ENCODE results near the gene RNF144B. TPM values are rescaled to one million over a fixed set of nuclear protein-coding genes. Genes with fewer than 3 reads are reported as not detected.

The RNF144B gene
- total RNA-seq, 2 donors from 2014 or later = 1.4 to 1.5 TPM

DNA sequence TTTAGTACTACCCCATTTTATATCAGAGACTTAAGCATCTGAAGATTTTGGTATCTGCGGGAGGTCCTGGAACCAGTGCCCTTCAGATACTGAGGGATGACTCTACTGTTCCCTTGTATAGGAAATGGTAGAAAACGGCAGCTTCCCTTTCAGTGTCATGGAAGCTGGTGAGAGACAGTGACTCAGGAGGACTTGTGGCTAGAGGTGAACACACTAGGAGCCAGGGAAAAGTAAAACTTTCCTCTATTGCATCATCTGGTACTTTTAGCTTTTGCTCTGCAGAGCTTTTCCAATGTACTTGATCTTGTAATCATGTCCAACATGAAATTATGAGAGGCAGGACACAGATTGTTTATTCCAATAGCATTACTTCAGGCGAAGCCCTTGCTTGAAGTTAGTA is 45.0 kb downstream of the RNF144B start:
- Mint-ChIP-seq H3K27ac (no peak overlapping the region), H3K9me3 (no peaks in the 10 kb centered on the region), H3K4me3 (no peak overlapping the region), H3K27me3 (ENCODE audit: insufficient read depth) (no peaks in the 10 kb centered on the region), H3K4me1 (peaks cover 6% of the 10 kb centered on the region), H3K36me3 (ENCODE audit: low read depth) (no peaks in the 10 kb centered on the region)
- H3K27ac ChIP-seq (ENCODE audit: low read depth, low read length) = no peak overlapping the region
- 50 to 64% methylated on average over 2 to 3 of the region's 3 CpGs for WGBS, 2 experiments (ENCODE audit: insufficient coverage in 1 of 2, insufficient read length in 1 of 2)
- TF ChIP-seq, protein P1, sequence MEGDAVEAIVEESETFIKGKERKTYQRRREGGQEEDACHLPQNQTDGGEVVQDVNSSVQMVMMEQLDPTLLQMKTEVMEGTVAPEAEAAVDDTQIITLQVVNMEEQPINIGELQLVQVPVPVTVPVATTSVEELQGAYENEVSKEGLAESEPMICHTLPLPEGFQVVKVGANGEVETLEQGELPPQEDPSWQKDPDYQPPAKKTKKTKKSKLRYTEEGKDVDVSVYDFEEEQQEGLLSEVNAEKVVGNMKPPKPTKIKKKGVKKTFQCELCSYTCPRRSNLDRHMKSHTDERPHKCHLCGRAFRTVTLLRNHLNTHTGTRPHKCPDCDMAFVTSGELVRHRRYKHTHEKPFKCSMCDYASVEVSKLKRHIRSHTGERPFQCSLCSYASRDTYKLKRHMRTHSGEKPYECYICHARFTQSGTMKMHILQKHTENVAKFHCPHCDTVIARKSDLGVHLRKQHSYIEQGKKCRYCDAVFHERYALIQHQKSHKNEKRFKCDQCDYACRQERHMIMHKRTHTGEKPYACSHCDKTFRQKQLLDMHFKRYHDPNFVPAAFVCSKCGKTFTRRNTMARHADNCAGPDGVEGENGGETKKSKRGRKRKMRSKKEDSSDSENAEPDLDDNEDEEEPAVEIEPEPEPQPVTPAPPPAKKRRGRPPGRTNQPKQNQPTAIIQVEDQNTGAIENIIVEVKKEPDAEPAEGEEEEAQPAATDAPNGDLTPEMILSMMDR (conservative IDR thresholded peaks at IDR 0.05) = no peak
- H3K36me3 ChIP-seq (ENCODE audit: control insufficient read depth, insufficient read depth, low read length) = no peaks in the 10 kb centered on the region
- no peak for DNase-seq
- no peaks in the 10 kb centered on the region for H3K4me1 ChIP-seq (ENCODE audit: control insufficient read depth, insufficient read depth, low read length)
- no peaks in the 10 kb centered on the region for H3K27me3 ChIP-seq (ENCODE audit: control insufficient read depth, insufficient read depth, low read length, poor library complexity, severe bottlenecking)
- no peak overlapping the region for H3K9ac ChIP-seq (ENCODE audit: extremely low read depth, low read length, poor library complexity, severe bottlenecking)
- H3K4me3 ChIP-seq (ENCODE audit: low read length) = no peak overlapping the region
- H3K9me3 ChIP-seq (ENCODE audit: control insufficient read depth, low read length) = no peaks in the 10 kb centered on the region

DNA sequence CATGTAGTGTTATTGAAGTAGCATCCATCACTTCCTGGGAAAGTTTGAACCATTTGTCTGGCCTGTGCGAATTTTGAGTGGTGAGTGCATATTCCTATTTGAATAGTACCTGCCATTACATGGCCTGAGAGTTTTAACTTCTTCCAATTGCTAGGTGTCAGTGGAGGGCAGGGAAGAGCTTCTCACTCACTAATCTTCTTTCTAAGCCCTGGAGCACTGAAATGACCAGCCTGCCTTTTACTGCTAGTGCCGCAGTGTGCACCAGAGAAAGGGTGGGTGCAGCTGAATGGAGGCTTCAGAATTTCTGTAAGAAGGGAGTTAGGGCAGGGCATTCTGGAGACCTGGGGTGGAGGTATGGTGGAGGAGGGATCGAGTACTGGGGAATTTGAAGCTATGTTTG is 45.5 kb downstream of the RNF144B start:
- Histone ChIP-seq H3K36me3 (ENCODE audit: control insufficient read depth, insufficient read depth, low read length) (no peaks in the 10 kb centered on the region), H3K4me1 (ENCODE audit: control insufficient read depth, insufficient read depth, low read length) (no peaks in the 10 kb centered on the region), H3K9ac (ENCODE audit: extremely low read depth, low read length, poor library complexity, severe bottlenecking) (no peak overlapping the region), H3K4me3 (ENCODE audit: low read length) (no peak overlapping the region), H3K27ac (ENCODE audit: low read depth, low read length) (no peak overlapping the region), H3K27me3 (ENCODE audit: control insufficient read depth, insufficient read depth, low read length, poor library complexity, severe bottlenecking) (no peaks in the 10 kb centered on the region), H3K9me3 (ENCODE audit: control insufficient read depth, low read length) (no peaks in the 10 kb centered on the region)
- Mint-ChIP-seq H3K36me3 (ENCODE audit: low read depth) (no peaks in the 10 kb centered on the region), H3K27ac (no peak overlapping the region), H3K27me3 (ENCODE audit: insufficient read depth) (no peaks in the 10 kb centered on the region), H3K4me3 (no peak overlapping the region), H3K9me3 (no peaks in the 10 kb centered on the region), H3K4me1 (peaks cover 6% of the 10 kb centered on the region)
- WGBS, 2 experiments (ENCODE audit: insufficient coverage in 1 of 2, insufficient read length in 1 of 2) = 91% methylated on average over 3 of the region's 3 CpGs; no CpG with 5 or more reads in 1 of the 2 experiments
- TF ChIP-seq, protein P1 (conservative IDR thresholded peaks at IDR 0.05) = peak; percentile 13
- DNase-seq = no peak

DNA sequence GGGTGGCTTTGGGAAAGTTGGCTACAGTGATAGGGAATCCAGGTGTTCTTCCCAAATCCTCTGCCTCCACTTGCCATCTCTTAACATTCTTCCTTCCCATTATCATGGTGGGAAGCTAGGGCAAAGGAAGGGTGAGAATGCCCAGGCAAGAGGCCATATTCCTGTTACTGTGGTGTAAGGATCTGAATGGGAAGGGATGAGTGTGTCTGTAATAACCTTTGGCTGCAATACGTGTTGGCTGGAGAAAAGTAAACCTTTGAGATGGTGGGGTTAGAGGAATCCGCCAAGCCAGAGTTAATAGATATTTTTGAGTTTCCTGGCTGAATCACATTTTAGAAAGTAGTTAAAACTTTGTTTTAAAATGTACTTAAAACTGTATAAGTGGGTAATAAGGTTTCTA is 45.9 kb downstream of the RNF144B start:
- Mint-ChIP-seq H3K27ac (no peak overlapping the region), H3K36me3 (ENCODE audit: low read depth) (no peaks in the 10 kb centered on the region), H3K4me1 (peaks cover 6% of the 10 kb centered on the region), H3K4me3 (no peak overlapping the region), H3K9me3 (no peaks in the 10 kb centered on the region), H3K27me3 (ENCODE audit: insufficient read depth) (no peaks in the 10 kb centered on the region)
- TF ChIP-seq, protein P1 (conservative IDR thresholded peaks at IDR 0.05) = no peak
- no peak for DNase-seq
- Histone ChIP-seq H3K4me3 (ENCODE audit: low read length) (no peak overlapping the region), H3K9me3 (ENCODE audit: control insufficient read depth, low read length) (no peaks in the 10 kb centered on the region), H3K9ac (ENCODE audit: extremely low read depth, low read length, poor library complexity, severe bottlenecking) (no peak overlapping the region), H3K27me3 (ENCODE audit: control insufficient read depth, insufficient read depth, low read length, poor library complexity, severe bottlenecking) (no peaks in the 10 kb centered on the region), H3K27ac (ENCODE audit: low read depth, low read length) (no peak overlapping the region), H3K36me3 (ENCODE audit: control insufficient read depth, insufficient read depth, low read length) (no peaks in the 10 kb centered on the region), H3K4me1 (ENCODE audit: control insufficient read depth, insufficient read depth, low read length) (no peaks in the 10 kb centered on the region)
- 86 to 93% methylated on average over 2 of the region's 2 CpGs for WGBS, 2 experiments (ENCODE audit: insufficient coverage in 1 of 2, insufficient read length in 1 of 2)

Data from endodermal cell (in vitro differentiated cells).